Gastroesophageal sphincter (tissue), 3 donors: ENCODE results near the gene LRRC10.

Experiments
- CTCF ChIP-seq, 4 experiments: fragments of 200-600 bp in 2 of 4; fragments of 450-650 bp in 2 of 4; sonication (generic) in 1 of 4; IDR thresholded peaks; one replicate each; pipeline ENCODE4 v1.5.1; 2017 to 2019; ENCODE audit warnings: antibody characterized with exemption in 4 of 4, mild to moderate bottlenecking in 2 of 4, moderate library complexity in 2 of 4
- POLR2A ChIP-seq, 2 donors: fragments of 450-650 bp; IDR thresholded peaks; one replicate each; pipeline ENCODE4 v1.6.1; 2017; ENCODE audit warnings: antibody characterized with exemption in 2 of 2, mild to moderate bottlenecking in 2 of 2, moderate library complexity in 1 of 2

- no peak for TF ChIP-seq POLR2A (IDR thresholded peaks at IDR 0.05)
- no peak for TF ChIP-seq CTCF (IDR thresholded peaks at IDR 0.05)
These were observed 47.5 kb upstream of the LRRC10 start for GRCh38 chr12:69658203-69658602.
